K562 (cell line): ENCODE measurements around the gene PRRT2. TPM values are rescaled to one million over a fixed set of nuclear protein-coding genes. Genes with fewer than 3 reads are reported as not detected.
A peak's percentile ranks its signal among the peaks of the same experiment; 100 is the strongest.

Source experiments
- CHAMP1 ChIP-seq: fragments of 450-650 bp; IDR thresholded peaks from 2 replicates; pipeline ENCODE4 v1.6.1; 2016; ENCODE audit warnings: mild to moderate bottlenecking
- HDAC2 ChIP-seq: fragments of 450-650 bp; IDR thresholded peaks from 2 replicates; pipeline ENCODE4 v1.6.1; 2016; ENCODE audit warnings: mild to moderate bottlenecking
- HNRNPL ChIP-seq: fragments of 200-400 bp; formaldehyde crosslinking; IDR thresholded peaks from 2 replicates; pipeline ENCODE4 v1.6.1; 2017; ENCODE audit warnings: low read depth, mild to moderate bottlenecking, low read length
- HSF4 ChIP-seq: fragments of 250-450 bp; sonication (Bioruptor Pico); IDR thresholded peaks from 2 replicates; pipeline ENCODE4 v2.1.2; 2022; ENCODE audit warnings: mild to moderate bottlenecking, moderate library complexity, borderline replicate concordance
- IRF9 ChIP-seq: fragments of 450-650 bp; IDR thresholded peaks from 2 replicates; pipeline ENCODE4 v1.6.1; 2016; ENCODE audit warnings: missing biosample characterization, missing genetic modification characterization
- TCF7 ChIP-seq: sonication (generic); IDR thresholded peaks from 2 replicates; pipeline ENCODE4 v1.6.1; 2016; ENCODE audit warnings: antibody characterized with exemption, borderline replicate concordance
- WHSC1 ChIP-seq: IDR thresholded peaks from one replicate; pipeline ENCODE4 v1.6.1; 2012; ENCODE audit warnings: low read length, control low read depth, inconsistent platforms
- ZBTB1 ChIP-seq: sonication (generic); formaldehyde crosslinking; IDR thresholded peaks from 2 replicates; pipeline ENCODE4 v1.8.1; 2023; ENCODE audit warnings: missing genetic modification reagents, low read depth, mild to moderate bottlenecking, borderline replicate concordance
- ZBTB43 ChIP-seq: sonication (generic); formaldehyde crosslinking; IDR thresholded peaks from 2 replicates; pipeline ENCODE4 v1.8.0; 2023; ENCODE audit warnings: mild to moderate bottlenecking, missing genetic modification reagents
- ZHX1 ChIP-seq: fragments of 150-350 bp; conservative IDR thresholded peaks from 2 replicates; pipeline ENCODE4 v1.6.1; 2014; ENCODE audit warnings: low read length
- ZNF143 ChIP-seq: sonication (generic); formaldehyde crosslinking; IDR thresholded peaks from 2 replicates; pipeline ENCODE4 v1.9.0; 2022; ENCODE audit warnings: mild to moderate bottlenecking, missing genetic modification reagents
- polyA plus RNA-seq, 8 experiments: library from polyadenylated mRNA; depleted of rRNA in 4 of 8; stranded (reverse) in 5 of 8; unstranded in 3 of 8; fragments of >200 nt; fragmentation: Nextera tagmentation in 2 of 8; fragmentation: Illumina TruSeq in 1 of 8; extraction: Ambion mirVana in 2 of 8; extraction: Trizol in 1 of 8; gene quantifications; 2 replicates each; pipeline versions ENCODE4 v1.2.1 to v1.2.3, GENCODE V29; 2011 to 2014; ENCODE audit warnings: inconsistent platforms in 1 of 8, missing spikeins in 1 of 8
- total RNA-seq, 7 experiments: library from RNA; depleted of rRNA in 6 of 7; stranded (reverse); fragments of >200 nt in 6 of 7; fragmentation: Illumina TruSeq in 2 of 7; extraction: Trizol in 2 of 7; gene quantifications; 2 replicates each; pipeline versions ENCODE4 v1.2.1 to v1.2.3, GENCODE V29; 2011 to 2021; ENCODE audit warnings: low replicate concordance in 1 of 7
- TF ChIP-seq, protein P1 (sequence below): fragments of 250-450 bp; sonication (Bioruptor Pico); IDR thresholded peaks from 2 replicates; pipeline ENCODE4 v1.8.0; 2021; ENCODE audit warnings: mild to moderate bottlenecking, moderate library complexity
- TF ChIP-seq, protein P2 (sequence below): fragments of 450-650 bp; conservative IDR thresholded peaks from 2 replicates; pipeline ENCODE4 v1.6.1; 2016; ENCODE audit warnings: missing genetic modification characterization, low read depth, mild to moderate bottlenecking, missing compliant biosample characterization, moderate library complexity
- TF ChIP-seq, protein P3 (sequence below): IDR thresholded peaks from 2 replicates; pipeline ENCODE4 v1.6.1; 2014; ENCODE audit warnings: antibody characterized with exemption

PRRT2 gene
- total and polyA plus RNA-seq, 9 of the 15 experiments (the other 6 are each of a cell fraction or from before 2014, with no cell fraction given): 0.11 to 1.0 (median 0.42) TPM; not detected in 2

GRCh38 chr16:29807426-29808218 lies 4.4 kb upstream of the PRRT2 start (continued):
- TF ChIP-seq CHAMP1 (no peak), ZBTB43 (peak; percentile 84; the same call in 1 of the 2 replicates), HDAC2 (peak; percentile 69; the same call in 1 of the 2 replicates), WHSC1 (no peak), HNRNPL (peak; percentile 72; the same call in 1 of the 2 replicates), ZBTB1 (no peak), ZHX1 (no peak), TCF7 (no peak), IRF9 (no peak), HSF4 (CRISPR knock-in tag) (no peak), ZNF143 (CRISPR knock-in tag) (no peak; the same call in 1 of the 2 replicates)
- TF ChIP-seq, protein P1, sequence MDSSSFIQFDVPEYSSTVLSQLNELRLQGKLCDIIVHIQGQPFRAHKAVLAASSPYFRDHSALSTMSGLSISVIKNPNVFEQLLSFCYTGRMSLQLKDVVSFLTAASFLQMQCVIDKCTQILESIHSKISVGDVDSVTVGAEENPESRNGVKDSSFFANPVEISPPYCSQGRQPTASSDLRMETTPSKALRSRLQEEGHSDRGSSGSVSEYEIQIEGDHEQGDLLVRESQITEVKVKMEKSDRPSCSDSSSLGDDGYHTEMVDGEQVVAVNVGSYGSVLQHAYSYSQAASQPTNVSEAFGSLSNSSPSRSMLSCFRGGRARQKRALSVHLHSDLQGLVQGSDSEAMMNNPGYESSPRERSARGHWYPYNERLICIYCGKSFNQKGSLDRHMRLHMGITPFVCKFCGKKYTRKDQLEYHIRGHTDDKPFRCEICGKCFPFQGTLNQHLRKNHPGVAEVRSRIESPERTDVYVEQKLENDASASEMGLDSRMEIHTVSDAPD (CRISPR knock-in tag): no peak
- TF ChIP-seq, protein P2, sequence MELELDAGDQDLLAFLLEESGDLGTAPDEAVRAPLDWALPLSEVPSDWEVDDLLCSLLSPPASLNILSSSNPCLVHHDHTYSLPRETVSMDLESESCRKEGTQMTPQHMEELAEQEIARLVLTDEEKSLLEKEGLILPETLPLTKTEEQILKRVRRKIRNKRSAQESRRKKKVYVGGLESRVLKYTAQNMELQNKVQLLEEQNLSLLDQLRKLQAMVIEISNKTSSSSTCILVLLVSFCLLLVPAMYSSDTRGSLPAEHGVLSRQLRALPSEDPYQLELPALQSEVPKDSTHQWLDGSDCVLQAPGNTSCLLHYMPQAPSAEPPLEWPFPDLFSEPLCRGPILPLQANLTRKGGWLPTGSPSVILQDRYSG: peak; percentile 52; the same call in 1 of the 2 replicates
- TF ChIP-seq, protein P3, sequence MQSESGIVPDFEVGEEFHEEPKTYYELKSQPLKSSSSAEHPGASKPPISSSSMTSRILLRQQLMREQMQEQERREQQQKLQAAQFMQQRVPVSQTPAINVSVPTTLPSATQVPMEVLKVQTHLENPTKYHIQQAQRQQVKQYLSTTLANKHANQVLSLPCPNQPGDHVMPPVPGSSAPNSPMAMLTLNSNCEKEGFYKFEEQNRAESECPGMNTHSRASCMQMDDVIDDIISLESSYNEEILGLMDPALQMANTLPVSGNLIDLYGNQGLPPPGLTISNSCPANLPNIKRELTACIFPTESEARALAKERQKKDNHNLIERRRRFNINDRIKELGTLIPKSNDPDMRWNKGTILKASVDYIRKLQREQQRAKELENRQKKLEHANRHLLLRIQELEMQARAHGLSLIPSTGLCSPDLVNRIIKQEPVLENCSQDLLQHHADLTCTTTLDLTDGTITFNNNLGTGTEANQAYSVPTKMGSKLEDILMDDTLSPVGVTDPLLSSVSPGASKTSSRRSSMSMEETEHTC: 0 out of 2 replicates have a peak, but pooled peaks have one; percentile 38
